Subcutaneous adipose tissue (tissue), 4 donors: ENCODE data around the gene NUCKS1. TPM values are rescaled to one million over a fixed set of nuclear protein-coding genes. Genes with fewer than 3 reads are reported as not detected.

ENCODE experiments used
- CTCF ChIP-seq: fragments of 450-650 bp; IDR thresholded peaks from one replicate; pipeline ENCODE4 v1.5.1; 2016; ENCODE audit warnings: low read depth, mild to moderate bottlenecking, control low read depth, antibody characterized with exemption, moderate library complexity
- total RNA-seq, 4 donors: library from RNA; depleted of rRNA; stranded (reverse); fragments of >200 nt; gene quantifications; one replicate each; pipeline ENCODE4 v1.1.0, GENCODE V29; 2016

Gene NUCKS1
- total RNA-seq, 4 donors from 2014 or later, result 60.2 to 111 (median 74.3) TPM

- TF ChIP-seq CTCF, result no peak
These were observed 35.6 kb downstream of the NUCKS1 start for GRCh38 chr1:205714190-205714905.

- no peak for TF ChIP-seq CTCF
These were observed 38.6 kb downstream of the NUCKS1 start for GRCh38 chr1:205711105-205712048.

GRCh38 chr1:205710201-205711062 lies 39.5 kb downstream of the NUCKS1 start:
- no peak for TF ChIP-seq CTCF

- TF ChIP-seq CTCF, result no peak
These were observed 40.3 kb downstream of the NUCKS1 start for GRCh38 chr1:205709640-205710039.

GRCh38 chr1:205709059-205709398 lies 41.0 kb downstream of the NUCKS1 start:
- TF ChIP-seq CTCF, result no peak

- no peak for TF ChIP-seq CTCF
These were observed 43.1 kb downstream of the NUCKS1 start for GRCh38 chr1:205706601-205707502.
